DND-41 (cell line): ENCODE results near the gene PBX4.

Source experiments
- ATAC-seq: fragments of 200-7000 bp; cut with Tn5 transposase; 3 replicates; pipeline ENCODE4 v1.9.1; 2021; ENCODE audit warnings: low read depth; ENCODE audit not compliant: insufficient read depth
- DNase-seq: peaks from one replicate; pipeline ENCODE4 v3.0.0-alpha.2; 2020
- H2AFZ ChIP-seq: 2 replicates; pipeline ENCODE4 v1.6.0; 2012; ENCODE audit warnings: low read depth, low read length
- H3K27ac ChIP-seq: 2 replicates; pipeline ENCODE4 v1.5.1; 2012; ENCODE audit warnings: low read length, inconsistent platforms
- H3K27me3 ChIP-seq: fragments of 200-600 bp; sonication (generic); 2 replicates; pipeline ENCODE4 v1.6.0; 2012; ENCODE audit warnings: low read length, mild to moderate bottlenecking, inconsistent platforms; ENCODE audit not compliant: insufficient read depth, poor library complexity
- H3K36me3 ChIP-seq: 2 replicates; pipeline ENCODE4 v1.5.1; 2012; ENCODE audit warnings: low read length, inconsistent platforms; ENCODE audit not compliant: insufficient read depth
- H3K4me1 ChIP-seq: 2 replicates; pipeline ENCODE4 v1.5.1; 2012; ENCODE audit warnings: mild to moderate bottlenecking, low read length; ENCODE audit not compliant: insufficient read depth
- H3K4me2 ChIP-seq: 2 replicates; pipeline ENCODE4 v1.6.0; 2012; ENCODE audit warnings: mild to moderate bottlenecking, moderate library complexity, low read length, inconsistent platforms; ENCODE audit not compliant: insufficient read depth
- H3K4me3 ChIP-seq, 2 experiments: fragments of 200-600 bp in 1 of 2; shearing (Covaris generic) in 1 of 2; 2 replicates each; pipeline ENCODE4 v1.5.1; 2012 to 2016; ENCODE audit warnings: inconsistent platforms in 2 of 2, low read length in 2 of 2, mild to moderate bottlenecking in 2 of 2, low read depth in 1 of 2, moderate library complexity in 1 of 2
- H3K79me2 ChIP-seq: 2 replicates; pipeline ENCODE4 v1.6.0; 2012; ENCODE audit warnings: low read length, inconsistent platforms; ENCODE audit not compliant: insufficient read depth
- H3K9ac ChIP-seq: 2 replicates; pipeline ENCODE4 v1.6.0; 2012; ENCODE audit warnings: low read depth, mild to moderate bottlenecking, inconsistent platforms, low read length, moderate library complexity
- H3K9me3 ChIP-seq: 2 replicates; pipeline ENCODE4 v1.5.1; 2012; ENCODE audit warnings: low read length, moderate library complexity, mild to moderate bottlenecking, inconsistent platforms; ENCODE audit not compliant: insufficient read depth, severe bottlenecking
- H4K20me1 ChIP-seq: 2 replicates; pipeline ENCODE4 v1.6.0; 2012; ENCODE audit warnings: low read length; ENCODE audit not compliant: insufficient read depth
- CTCF ChIP-seq: IDR thresholded peaks from 2 replicates; pipeline ENCODE4 v1.5.1; 2012; ENCODE audit warnings: borderline replicate concordance, low read length, moderate library complexity, mild to moderate bottlenecking; ENCODE audit not compliant: poor library complexity, severe bottlenecking; ENCODE audit errors: extremely low read depth
- EZH2 ChIP-seq: IDR thresholded peaks from 3 replicates; pipeline ENCODE4 v1.6.1; 2012; ENCODE audit warnings: borderline replicate concordance, low read depth, mild to moderate bottlenecking, moderate library complexity, low read length, inconsistent platforms; ENCODE audit not compliant: severe bottlenecking

PBX4 gene

GRCh38 chr19:19581391-19581790 is 37.1 kb downstream of the PBX4 start:
- H2AFZ ChIP-seq = no peak overlapping the region
- DNase-seq (no peak), ATAC-seq (no peak)
- H3K27me3 ChIP-seq = no peaks in the 10 kb centered on the region
- H3K9me3 ChIP-seq = no peaks in the 10 kb centered on the region
- H3K9ac ChIP-seq = no peak overlapping the region
- H4K20me1 ChIP-seq = no peaks in the 10 kb centered on the region
- 0 out of 2 replicates have a peak overlapping the region, but pooled peaks have one; percentile 20 for H3K27ac ChIP-seq
- H3K4me2 ChIP-seq = no peak overlapping the region
- H3K4me1 ChIP-seq = no peaks in the 10 kb centered on the region
- H3K4me3 ChIP-seq = no peak overlapping the region
- H3K79me2 ChIP-seq = no peaks in the 10 kb centered on the region
- no peaks in the 10 kb centered on the region for H3K36me3 ChIP-seq
- TF ChIP-seq EZH2 = no peak
- TF ChIP-seq CTCF = no peak

GRCh38 chr19:19580418-19580817 is 38.1 kb downstream of the PBX4 start:
- Histone ChIP-seq H3K4me3 (no peak overlapping the region), H3K36me3 (no peaks in the 10 kb centered on the region), H3K79me2 (no peaks in the 10 kb centered on the region), H4K20me1 (no peaks in the 10 kb centered on the region), H2AFZ (no peak overlapping the region), H3K9me3 (no peaks in the 10 kb centered on the region), H3K27me3 (no peaks in the 10 kb centered on the region), H3K4me2 (no peak overlapping the region), H3K27ac (no peak overlapping the region), H3K9ac (no peak overlapping the region), H3K4me1 (no peaks in the 10 kb centered on the region)
- no peak for ATAC-seq
- DNase-seq = no peak
- TF ChIP-seq EZH2 (no peak), CTCF (no peak)

- TF ChIP-seq CTCF (no peak), EZH2 (no peak)
- Histone ChIP-seq H4K20me1 (no peaks in the 10 kb centered on the region), H3K9me3 (no peaks in the 10 kb centered on the region), H3K79me2 (no peaks in the 10 kb centered on the region), H2AFZ (no peak overlapping the region), H3K4me1 (no peaks in the 10 kb centered on the region), H3K4me2 (no peak overlapping the region), H3K9ac (no peak overlapping the region), H3K27ac (no peak overlapping the region), H3K27me3 (no peaks in the 10 kb centered on the region), H3K4me3 (no peak overlapping the region), H3K36me3 (no peaks in the 10 kb centered on the region)
- ATAC-seq (no peak), DNase-seq (no peak)
Observed at GRCh38 chr19:19579533-19580361, 38.7 kb downstream of the PBX4 start.
